Lower lobe of right lung (tissue), 2 donors: ENCODE measurements around the gene E2F7. TPM values are rescaled to one million over a fixed set of nuclear protein-coding genes. Genes with fewer than 3 reads are reported as not detected.

Experiments used
- ATAC-seq, 2 donors: fragments of 200-7000 bp; cut with Tn5 transposase; one replicate each; pipeline ENCODE4 v1.9.1; 2020 to 2022; ENCODE audit warnings: mild to moderate bottlenecking in 2 of 2, moderate library complexity in 2 of 2
- DNase-seq: peaks from one replicate; pipeline ENCODE4 v3.0.0-alpha.2; 2020
- H3K27ac ChIP-seq: fragments of 200-600 bp; one replicate; pipeline ENCODE4 v1.8.0; 2022
- H3K27me3 ChIP-seq: fragments of 200-600 bp; one replicate; pipeline ENCODE4 v1.8.0; 2022; ENCODE audit warnings: low read depth
- H3K36me3 ChIP-seq: fragments of 200-600 bp; one replicate; pipeline ENCODE4 v1.8.0; 2022; ENCODE audit warnings: mild to moderate bottlenecking
- H3K4me1 ChIP-seq: fragments of 200-600 bp; one replicate; pipeline ENCODE4 v1.8.0; 2022
- H3K4me3 ChIP-seq: fragments of 200-600 bp; one replicate; pipeline ENCODE4 v1.8.0; 2022; ENCODE audit warnings: mild to moderate bottlenecking
- H3K9me3 ChIP-seq: fragments of 200-600 bp; one replicate; pipeline ENCODE4 v1.8.0; 2022
- CTCF ChIP-seq: fragments of 200-600 bp; IDR thresholded peaks from one replicate; pipeline ENCODE4 v1.8.0; 2022; ENCODE audit warnings: antibody characterized with exemption, mild to moderate bottlenecking
- intact Hi-C: fragments of 100-400 bp; cut with DNase I; formaldehyde crosslinking; loops from one replicate; pipeline ENCODE4 v1.11.0; 2022
- total RNA-seq: library from RNA; stranded (reverse); fragmentation: NEBNext Ultra II Directional; extraction: Animal tissue kit (Norgen Biotek cat#: 25700); gene quantifications from one replicate; pipeline ENCODE4 v1.2.1, GENCODE V29; 2021
- donor health status: DM: no; HTN: yes; CAD: no; lungs with severe emphysema.

The E2F7 gene
- total RNA-seq, 1 donor from 2014 or later, result 1.0 TPM

- no peaks in the 10 kb centered on the region for H3K36me3 ChIP-seq
- H3K9me3 ChIP-seq, result peaks cover 2% of the 10 kb centered on the region
- no peak overlapping the region for H3K4me3 ChIP-seq
- no peaks in the 10 kb centered on the region for H3K4me1 ChIP-seq
- DNase-seq (no peak), ATAC-seq (no peak)
- intact Hi-C loops, result no loop called here
- no peak for TF ChIP-seq CTCF
- H3K27ac ChIP-seq, result no peak overlapping the region
- no peaks in the 10 kb centered on the region for H3K27me3 ChIP-seq
These were observed 88.5 kb downstream of the E2F7 start for GRCh38 chr12:76976777-76977382.

Other genes starting within 250 kb of the E2F7 start
- 23.3 TPM for gene CSRP2, start 186.6 kb downstream of the E2F7 start, total RNA-seq